Measurements from ENCODE around the gene ZNF215.
A peak's percentile ranks its signal among the peaks of the same experiment; 100 is the strongest.
"Not testable (repeated sequence)": the region's sequence is repeated elsewhere in the genome, so short reads cannot be mapped to it uniquely, and the experiment has no call there.

Gene ZNF215

DNA sequence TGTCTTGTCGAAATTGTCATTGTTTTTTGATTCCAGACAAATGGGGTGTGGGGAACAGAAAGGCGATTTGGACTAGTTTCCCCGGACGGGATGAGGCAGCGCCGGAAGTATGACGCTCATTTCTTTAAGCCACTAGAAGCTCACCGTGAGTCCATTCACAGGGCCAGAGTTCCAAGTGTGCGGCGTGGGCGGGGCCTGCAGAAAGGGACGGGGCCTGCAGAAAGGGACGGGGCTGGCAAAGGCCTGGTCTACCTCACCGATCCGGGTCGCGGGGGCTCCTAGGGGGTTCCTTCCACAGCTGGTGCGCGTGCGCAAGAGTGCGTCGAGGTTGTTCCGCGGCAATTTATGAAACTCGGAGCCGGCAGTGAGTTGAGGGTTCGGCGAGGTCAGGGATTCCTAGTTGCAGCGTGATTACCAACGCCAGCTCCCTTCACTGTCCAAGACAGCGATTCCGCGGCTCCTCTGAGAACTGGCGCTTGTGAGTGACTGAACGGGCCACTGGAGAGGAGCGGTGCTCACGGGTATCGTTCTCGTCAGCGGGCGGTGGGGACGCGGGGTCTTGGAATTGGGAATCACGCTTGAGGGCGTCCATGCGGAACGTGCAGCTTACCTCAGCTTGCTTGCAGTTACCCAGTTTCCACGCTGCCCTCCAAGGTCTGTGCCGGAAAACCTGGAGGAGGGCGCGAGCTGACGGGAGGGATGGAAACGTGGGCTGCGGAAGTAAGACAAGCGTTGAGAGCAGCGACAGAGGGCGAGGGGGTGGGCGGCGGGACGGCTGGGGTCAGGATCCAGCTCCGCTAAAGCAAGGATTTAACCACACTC, at the start of gene ZNF215:
TSS of gene ZNF215 (plus strand) at position 219 of the 822 bp plus-strand sequence. CDS start 5,847 bp downstream, outside the sequence.
- DNase-seq (ENCODE audit: low read depth in 1 of 2, low spot score in 1 of 2) = peak in 1 of 2 donors; percentile 5

DNA sequence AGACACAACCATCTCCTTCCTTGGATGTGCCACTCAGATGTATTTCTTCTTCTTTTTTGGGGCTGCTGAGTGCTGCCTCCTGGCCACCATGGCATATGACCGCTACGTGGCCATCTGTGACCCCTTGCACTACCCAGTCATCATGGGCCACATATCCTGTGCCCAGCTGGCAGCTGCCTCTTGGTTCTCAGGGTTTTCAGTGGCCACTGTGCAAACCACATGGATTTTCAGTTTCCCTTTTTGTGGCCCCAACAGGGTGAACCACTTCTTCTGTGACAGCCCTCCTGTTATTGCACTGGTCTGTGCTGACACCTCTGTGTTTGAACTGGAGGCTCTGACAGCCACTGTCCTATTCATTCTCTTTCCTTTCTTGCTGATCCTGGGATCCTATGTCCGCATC, 49.3 kb upstream of the ZNF215 start:
- no peak for DNase-seq (ENCODE audit: low read depth in 1 of 2, low spot score in 1 of 2)

DNA sequence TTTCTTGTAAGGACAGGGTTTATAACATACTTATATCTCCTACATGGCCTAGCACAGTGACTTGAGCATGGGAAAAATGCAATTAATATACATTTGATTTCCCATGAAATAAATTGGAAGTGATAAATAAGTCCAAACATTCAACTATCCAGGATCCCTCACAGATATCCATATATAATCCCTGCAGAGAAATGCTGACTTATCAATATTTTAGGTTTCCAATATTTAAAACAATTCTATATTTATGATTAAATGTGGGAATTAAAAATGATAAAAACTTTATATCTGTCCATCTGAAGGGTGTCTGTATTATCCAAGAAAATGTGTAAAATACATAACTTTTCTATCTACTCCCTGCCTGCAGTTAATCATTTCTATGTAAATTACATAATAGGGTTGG, 43.5 kb upstream of the ZNF215 start:
- no peak for DNase-seq (ENCODE audit: low read depth in 1 of 2, low spot score in 1 of 2)

DNA sequence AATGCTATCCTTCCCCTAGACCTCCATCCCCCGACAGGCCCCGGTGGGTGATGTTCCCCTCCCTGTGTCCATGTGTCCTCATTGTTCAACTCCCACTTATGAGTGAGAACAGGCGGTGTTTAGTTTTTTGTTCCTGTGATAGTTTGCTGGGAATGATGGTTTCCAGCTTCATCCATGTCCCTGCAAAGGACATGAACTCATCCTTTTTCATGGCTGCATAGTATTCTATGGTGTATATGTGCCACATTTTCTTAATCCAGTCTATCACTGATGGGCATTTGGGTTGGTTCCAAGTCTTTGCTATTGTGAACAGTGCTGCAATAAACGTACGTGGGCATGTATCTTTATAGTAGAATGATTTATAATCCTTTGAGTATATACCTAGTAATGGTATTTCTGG, 38.5 kb upstream of the ZNF215 start:
- not testable (repeated sequence) for DNase-seq (ENCODE audit: low read depth in 1 of 2, low spot score in 1 of 2)

DNA sequence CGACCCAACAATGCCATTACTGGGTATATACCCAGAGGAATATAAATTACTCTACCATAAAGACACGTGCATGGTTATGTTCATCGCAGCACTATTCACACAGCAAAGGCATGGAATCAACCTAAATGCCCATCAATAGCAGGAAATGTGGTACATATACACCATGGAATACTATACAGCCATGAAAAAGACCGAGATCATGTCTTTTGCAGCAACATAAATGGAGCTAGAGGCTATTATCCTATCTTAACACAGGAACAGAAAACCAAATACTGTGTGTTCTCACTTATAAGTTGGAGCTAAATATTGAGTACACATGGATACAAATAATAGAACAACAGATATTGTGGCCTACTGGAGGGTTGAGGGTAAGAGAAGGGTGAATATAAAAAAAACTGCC, 37.4 kb upstream of the ZNF215 start:
- no peak for DNase-seq (ENCODE audit: low read depth in 1 of 2, low spot score in 1 of 2)

DNA sequence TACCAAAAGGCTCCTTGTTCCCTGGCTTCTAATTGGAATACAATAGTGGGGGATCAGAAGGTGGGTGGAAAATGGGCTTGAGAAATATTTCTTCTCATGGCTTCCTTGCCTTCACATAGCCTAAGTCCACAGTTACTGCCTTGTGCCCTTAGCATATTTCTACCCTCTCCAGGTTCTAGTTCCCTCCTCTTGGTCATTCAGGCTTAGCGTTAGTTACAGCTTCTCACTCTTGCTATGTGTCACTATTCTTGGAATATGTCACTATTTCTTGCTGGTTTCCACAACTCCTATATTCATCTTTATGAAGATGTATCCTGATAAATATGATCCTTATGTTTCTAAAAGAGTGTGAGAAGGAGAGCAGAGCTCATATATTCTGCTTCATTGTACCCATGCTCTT, 36.4 kb upstream of the ZNF215 start:
- no peak for DNase-seq (ENCODE audit: low read depth in 1 of 2, low spot score in 1 of 2)

DNA sequence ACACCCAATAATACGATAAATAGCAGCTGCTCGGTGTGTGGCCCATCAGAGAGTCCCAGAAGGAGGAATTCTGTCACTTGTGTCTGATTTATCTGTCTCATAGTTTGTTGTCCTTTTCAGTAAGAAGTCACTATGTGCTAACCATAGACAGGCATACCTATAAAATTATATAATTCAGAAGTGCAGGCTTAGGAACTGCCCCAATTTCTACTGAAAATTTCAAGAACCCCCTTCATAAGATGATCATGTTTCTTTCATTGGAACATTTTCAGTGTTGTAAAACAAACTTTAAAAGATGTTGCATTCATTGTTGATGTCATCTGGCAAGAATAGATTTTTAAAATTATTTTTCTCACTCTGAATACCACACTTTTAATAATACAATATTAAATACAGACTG, 33.8 kb upstream of the ZNF215 start, which contains the start of gene OR2D2:
TSS of gene OR2D2 (minus strand) at position 101 of the 400 bp plus-strand sequence. CDS start at position 101, 0 bp downstream.
- DNase-seq (ENCODE audit: low read depth in 1 of 2, low spot score in 1 of 2) = no peak

DNA sequence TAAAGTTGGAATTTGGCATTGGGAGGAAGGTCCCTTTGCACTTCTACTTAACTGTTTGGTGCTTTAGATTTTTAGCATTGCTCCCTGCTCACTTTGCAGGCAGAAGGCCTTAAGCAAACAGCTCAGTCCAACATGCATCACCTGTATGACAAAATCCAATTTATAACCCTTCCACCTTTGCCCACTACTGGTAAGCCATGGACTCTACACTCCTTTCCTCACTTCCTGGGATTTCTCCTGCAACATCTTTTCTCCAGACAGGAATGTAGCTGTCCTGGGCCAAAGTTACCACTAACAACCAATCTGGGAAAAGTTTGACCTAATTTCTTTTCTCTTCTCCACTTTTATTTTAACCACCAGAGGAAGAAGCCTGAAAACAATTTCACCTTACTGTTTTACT, 32.1 kb upstream of the ZNF215 start:
- no peak for DNase-seq (ENCODE audit: low read depth in 1 of 2, low spot score in 1 of 2)

DNA sequence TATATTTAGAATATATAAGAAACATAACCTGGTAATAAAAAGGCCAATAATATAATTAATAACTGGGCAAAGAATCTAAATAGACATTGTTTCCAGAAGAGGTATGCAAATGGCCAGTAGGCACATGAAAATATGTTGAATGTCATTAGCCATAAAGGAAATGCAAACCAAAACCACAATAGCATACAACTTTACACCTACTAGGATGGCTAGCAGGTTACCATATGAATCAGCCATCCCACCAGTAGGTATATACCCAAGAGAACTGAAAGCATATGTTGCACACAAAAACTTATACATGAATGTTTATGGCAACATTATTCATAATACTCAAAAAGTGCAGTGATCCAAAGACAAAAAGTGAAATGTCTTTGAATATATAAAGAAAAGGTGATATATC, 31.2 kb upstream of the ZNF215 start:
- no peak for DNase-seq (ENCODE audit: low read depth in 1 of 2, low spot score in 1 of 2)

DNA sequence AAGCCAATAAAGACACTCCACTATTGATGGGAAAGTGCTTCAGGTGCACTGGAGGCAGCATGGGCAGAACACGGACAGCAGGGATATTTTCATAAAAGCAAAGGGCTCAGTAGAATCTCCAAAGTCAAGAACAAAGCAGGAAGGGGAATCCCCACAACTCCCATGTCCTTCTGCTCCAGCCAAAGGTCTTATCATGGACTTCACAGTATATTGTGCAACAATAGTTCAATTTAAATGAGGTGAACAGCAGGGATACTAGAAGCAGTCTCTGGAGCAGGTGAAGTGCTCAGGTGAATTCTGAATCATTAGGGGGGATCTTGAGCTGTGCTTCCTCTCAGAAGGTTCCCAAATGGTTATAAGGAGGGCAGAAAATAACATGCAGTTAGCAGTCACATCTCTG, 27.3 kb upstream of the ZNF215 start:
- no peak for DNase-seq (ENCODE audit: low read depth in 1 of 2, low spot score in 1 of 2)

DNA sequence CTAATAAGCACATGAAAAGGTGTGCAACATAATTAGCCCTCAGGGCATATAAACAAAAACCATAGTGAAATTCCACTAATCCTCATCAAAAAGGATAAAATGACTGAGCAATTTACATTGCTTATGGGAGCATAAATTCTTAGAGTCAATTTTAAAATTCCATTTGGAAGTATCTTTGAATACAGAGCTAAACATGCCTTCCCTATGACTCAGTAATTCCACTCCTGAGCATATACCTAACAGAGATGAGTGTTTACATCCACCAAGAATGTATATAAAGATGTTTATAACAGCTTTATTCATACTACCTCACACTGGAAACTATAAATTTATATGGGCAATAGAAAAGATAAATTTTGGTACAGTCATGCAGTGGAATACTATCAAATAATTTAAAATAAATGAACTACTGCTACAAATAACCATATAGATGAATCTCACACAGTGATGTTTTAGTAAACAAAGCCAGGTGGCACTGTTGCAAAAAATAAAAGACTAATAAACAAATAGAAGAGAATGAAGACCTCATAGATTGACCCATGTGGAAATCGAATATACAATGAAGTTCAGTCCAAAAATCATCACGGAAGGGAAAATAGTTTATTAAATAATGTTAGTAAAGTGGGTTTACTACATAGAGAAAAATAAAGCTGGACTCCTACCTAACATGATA, 25.8 kb upstream of the ZNF215 start:
- no peak for DNase-seq (ENCODE audit: low read depth in 1 of 2, low spot score in 1 of 2)

DNA sequence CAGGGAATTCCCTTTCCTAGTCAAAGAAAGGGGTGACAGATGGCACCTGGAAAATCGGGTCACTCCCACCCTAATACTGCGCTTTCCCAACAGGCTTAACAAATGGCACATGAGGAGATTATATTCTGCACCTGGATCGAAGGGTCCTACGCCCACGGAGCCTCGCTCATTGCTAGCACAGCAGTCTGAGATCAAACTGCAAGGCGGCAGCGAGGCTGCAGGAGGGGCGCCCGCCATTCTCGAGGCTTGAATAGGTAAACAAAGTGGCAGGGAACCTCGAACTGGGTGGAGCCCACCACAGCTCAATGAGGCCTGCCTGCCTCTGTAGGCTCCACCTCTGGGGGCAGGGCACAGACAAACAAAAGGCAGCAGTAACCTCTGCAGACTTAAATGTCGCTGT, 21.4 kb upstream of the ZNF215 start:
- DNase-seq (ENCODE audit: low read depth in 1 of 2, low spot score in 1 of 2) = not testable (repeated sequence)

DNA sequence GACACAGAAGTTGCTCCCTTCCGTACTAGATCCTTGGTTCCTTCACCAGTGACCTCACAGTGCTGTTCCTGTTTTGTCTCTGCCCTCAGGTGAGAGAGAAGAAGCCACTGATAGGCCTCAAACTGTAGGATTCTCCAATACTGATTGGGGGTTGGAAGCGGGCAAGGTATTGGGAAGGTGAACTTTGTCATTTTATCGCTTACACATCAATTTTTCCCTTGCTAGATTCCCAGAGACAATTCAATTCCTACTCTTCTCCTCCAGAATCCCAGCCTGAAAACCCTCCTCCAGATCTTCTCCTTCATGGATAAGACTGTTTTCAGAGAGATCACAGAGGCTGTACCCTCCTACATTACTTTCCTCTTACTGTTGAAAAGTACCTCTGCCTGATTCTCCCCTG, 14.8 kb upstream of the ZNF215 start:
- no peak for DNase-seq (ENCODE audit: low read depth in 1 of 2, low spot score in 1 of 2)

DNA sequence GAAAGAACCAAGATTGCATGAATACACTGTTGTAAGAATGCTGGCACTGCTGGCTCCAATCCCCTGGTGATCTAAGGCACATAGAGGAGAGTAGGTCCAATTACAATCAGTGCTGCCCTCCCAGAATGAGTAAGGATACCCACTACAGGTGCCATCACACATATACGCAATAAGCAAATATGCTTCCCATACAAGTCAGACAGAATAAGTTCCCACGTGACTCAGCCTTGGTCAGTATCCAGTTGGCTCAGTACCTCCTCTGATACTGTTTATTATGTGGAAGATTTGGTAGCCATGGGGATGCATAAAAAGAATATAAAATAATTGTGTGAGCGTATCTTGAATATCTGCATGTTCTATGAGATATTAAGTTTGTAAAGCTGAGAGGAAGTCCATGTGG, 14.3 kb upstream of the ZNF215 start:
- DNase-seq (ENCODE audit: low read depth in 1 of 2, low spot score in 1 of 2) = no peak

DNA sequence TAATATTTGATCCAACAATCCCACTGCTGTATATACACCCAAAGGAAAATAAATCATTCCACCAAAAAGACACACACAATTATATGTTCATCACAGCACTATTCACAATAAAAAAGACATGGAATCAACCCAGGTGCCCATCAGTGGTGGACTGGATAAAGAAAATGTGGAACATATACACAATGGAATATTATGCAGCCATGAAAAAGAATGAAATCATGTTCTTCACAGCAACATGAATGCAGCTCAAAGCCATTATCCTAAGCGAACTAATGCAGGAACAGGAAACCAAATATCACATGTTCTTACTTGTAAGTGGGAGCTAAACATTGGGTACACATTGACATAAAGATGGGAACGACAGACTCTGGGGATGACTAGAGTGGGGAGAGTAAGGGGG, 6.5 kb upstream of the ZNF215 start:
- no peak for DNase-seq (ENCODE audit: low read depth in 1 of 2, low spot score in 1 of 2)

DNA sequence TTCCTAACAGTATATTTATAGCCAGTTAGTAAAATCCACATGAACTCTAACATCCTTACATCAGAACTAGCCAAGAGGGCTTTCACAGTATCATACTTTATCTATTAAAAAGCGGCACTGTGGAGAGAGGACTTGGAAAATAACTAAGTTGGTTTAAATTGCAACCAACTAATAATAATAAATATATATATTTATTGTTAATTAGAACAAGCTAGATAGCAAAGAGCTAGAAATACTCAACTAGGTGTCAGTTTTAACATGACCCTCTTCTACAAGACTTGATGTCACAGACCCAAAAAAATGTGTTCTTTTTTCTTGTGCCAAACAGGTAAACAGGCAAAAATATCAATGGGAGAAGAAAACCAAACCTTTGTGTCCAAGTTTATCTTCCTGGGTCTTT, 5.5 kb upstream of the ZNF215 start, which contains the start of gene OR2D3:
TSS of gene OR2D3 (plus strand) at position 301 of the 400 bp plus-strand sequence. CDS start at position 301, 0 bp downstream.
- DNase-seq (ENCODE audit: low read depth in 1 of 2, low spot score in 1 of 2) = no peak

DNA sequence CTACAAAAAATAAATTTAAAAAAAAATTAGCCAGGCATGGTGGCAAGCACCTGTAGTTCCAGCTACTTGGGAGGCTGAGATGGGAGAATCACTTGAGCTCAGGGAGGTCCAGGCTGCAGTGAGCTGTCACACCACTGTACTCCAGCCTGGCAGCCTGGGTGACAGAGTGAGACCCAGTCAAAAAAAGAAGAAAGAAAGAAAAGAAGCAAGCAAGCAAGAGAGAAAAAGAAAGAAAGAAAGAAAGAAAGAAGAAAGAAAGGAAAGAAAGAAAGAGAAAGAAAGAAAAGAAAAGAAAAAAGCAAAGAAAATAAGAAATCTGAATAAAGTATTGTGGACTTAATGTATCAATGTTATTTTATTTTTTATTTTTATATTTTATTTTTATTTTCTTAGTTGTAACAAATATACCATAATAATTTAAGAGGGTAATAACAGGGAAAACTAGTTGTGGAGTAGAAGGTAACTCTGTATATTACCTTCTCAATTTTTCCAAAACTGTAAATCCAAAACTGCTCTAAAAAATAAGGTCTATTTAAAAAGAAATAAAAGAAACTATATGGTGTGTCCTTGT, 1.1 kb upstream of the ZNF215 start:
- DNase-seq (ENCODE audit: low read depth in 1 of 2, low spot score in 1 of 2) = no peak

DNA sequence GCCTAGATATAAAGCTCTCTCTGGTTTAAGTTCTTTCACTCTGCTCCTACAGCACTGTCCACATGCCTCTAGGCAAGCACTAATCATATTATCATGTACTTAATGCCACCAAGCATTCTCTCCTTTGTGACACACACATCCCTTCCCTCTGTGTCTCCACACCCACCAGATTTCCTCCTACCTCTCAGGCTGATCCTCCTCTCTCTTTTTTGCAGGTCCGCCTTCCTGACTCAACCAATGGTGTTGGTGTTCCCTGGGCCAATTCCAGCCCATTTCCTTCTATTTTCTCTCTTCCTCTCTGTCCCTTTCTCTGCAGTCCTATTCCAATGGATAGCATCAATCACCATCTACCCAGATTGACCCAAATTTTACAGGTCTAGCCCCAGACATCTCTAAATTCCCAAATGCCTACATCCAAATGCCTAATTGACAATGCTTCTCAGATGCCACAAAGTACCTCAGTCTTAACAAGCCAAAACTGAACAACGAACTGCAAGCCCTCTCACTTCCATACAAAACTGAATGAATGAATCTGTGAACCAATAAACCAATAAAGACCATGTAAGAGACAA, 504 bp upstream of the ZNF215 start:
- DNase-seq (ENCODE audit: low read depth in 1 of 2, low spot score in 1 of 2) = no peak

DNA sequence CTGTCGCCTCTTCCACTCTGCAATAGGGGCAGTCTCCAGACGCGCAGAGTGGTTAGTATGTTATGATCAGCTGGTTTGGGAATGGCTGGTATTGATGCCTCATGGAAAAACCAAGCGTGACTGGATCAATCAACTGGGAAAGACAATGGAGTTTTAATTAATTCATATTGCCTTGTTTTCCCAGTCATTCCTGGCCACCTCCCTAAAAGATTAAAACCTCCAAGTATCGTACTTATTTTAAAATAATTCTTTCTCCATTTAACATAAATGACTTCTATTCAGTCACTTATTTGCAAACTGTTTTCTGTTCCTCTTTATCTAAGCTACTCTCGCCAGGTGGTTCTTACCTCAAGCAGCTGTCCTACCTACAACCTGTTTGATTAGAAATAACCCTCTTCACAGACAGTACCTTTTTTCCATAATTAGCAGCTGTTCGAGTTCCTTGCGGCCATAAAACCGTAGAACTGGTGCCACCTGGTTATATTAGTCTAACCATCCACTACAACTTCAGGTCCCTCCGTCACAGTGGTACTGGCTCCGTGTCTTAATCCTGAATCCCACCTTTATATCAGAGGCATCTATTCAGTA, 898 bp downstream of the ZNF215 start:
- no peak for DNase-seq (ENCODE audit: low read depth in 1 of 2, low spot score in 1 of 2)

DNA sequence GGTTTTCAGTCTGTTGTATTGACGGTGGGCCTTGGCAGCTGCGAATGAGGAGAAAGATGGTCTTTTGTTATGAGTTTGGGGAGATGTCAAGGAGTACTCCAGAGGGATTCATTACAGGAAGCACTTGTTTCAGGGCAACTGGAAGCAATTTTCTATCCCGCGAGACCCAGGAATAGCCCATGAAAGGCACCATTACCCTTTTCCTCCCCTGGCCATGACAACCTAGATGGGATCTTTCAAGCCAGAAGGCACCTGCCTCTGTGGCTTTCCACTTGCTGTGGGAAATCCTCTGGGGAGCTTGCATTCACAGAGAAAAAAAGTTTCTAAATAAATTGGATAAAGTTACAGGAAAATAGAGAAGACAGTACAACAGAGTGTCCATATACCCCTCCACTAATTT, 2.7 kb downstream of the ZNF215 start:
- DNase-seq (ENCODE audit: low read depth in 1 of 2, low spot score in 1 of 2) = no peak

DNA sequence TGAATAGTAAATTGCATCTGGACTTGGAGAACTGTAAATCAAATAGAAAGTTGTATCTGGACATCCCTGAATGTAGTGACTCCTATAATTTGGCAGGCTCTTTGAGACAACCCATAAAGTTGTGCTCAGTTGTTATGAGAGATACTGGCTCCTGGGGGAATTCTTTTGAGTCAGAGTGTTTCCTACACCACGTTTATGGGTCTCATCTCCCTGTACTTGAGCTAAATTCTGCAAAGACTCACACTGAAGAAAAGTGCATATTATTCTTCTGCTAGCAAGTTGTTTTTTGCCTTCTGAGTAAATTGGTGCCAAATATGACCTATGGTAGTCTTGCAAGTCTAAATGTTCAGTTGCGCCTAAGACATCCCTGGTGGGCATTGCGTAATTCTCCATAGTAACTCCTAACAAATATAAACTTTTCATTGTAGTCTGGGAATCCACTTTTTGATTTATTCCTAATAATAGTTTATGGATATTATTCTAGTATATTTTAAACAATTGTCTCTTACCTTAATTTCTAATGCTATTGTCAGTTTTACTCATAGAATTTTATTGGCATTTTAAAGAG, 5.0 kb downstream of the ZNF215 start:
- no peak for DNase-seq (ENCODE audit: low read depth in 1 of 2, low spot score in 1 of 2)

Data from activated T-helper 1 cell treated with anti-CD3 and anti-CD28 coated beads, Interleukin-2, amount 50 U/mL, for 16 hours (primary cell).